Measurements from ENCODE around the gene PRICKLE4. TPM values are rescaled to one million over a fixed set of nuclear protein-coding genes. Genes with fewer than 3 reads are reported as not detected.
A peak's percentile ranks its signal among the peaks of the same experiment; 100 is the strongest.

Gene PRICKLE4
- total RNA-seq, 1 experiment from 2014 or later, result 2.9 TPM

- no peak for ATAC-seq
- Histone ChIP-seq H3K9ac (ENCODE audit: low read length) (no peak overlapping the region), H3K4me3 (replicated peaks in 1 of 2; ENCODE audit: low read depth in 1 of 2, low read length in 2 of 2) (no peak overlapping the region), H4K20me1 (ENCODE audit: insufficient read depth) (no peaks in the 10 kb centered on the region), H3K27ac (ENCODE audit: low read depth, low read length) (no peak overlapping the region), H3K79me2 (ENCODE audit: insufficient read depth, low read length) (no peaks in the 10 kb centered on the region), H3K4me1 (ENCODE audit: control insufficient read depth in 1 of 2, insufficient read depth in 2 of 2, low read length in 2 of 2) (peaks cover 17 to 38% of the 10 kb centered on the region in 2 experiments), H3K4me2 (ENCODE audit: low read length) (no peak overlapping the region), H3K27me3 (ENCODE audit: insufficient read depth, low read length) (no peaks in the 10 kb centered on the region), H3K9me3 (ENCODE audit: control insufficient read depth in 1 of 2, insufficient read depth in 1 of 2, low read depth in 1 of 2, low read length in 2 of 2) (no peaks in the 10 kb centered on the region), H3K9me2 (ENCODE audit: insufficient read depth) (no peaks in the 10 kb centered on the region), H2AFZ (ENCODE audit: low read depth, low read length, poor library complexity, severe bottlenecking) (peak overlapping the region; percentile 87), H3K36me3 (ENCODE audit: control insufficient read depth in 1 of 2, insufficient read depth in 2 of 2, low read length in 2 of 2) (no peaks in the 10 kb centered on the region)
- CTCF ChIA-PET, result no interaction called here
- DNase-seq (ENCODE audit: low read depth, low spot score), result no peak
- RAD21 ChIA-PET (ENCODE audit: low non-redundant PET in 1 of 2, low total read pairs in 2 of 2, uncharacterized antibody in 2 of 2, unreplicated experiment in 2 of 2), result interaction anchor here in 1 of 2 experiments (0.5 kb wide), 1 partner anchor 30 kb away, joined by 3 read pairs; no protein-coding TSS in a partner anchor
- POLR2A ChIA-PET, result no interaction called here
- intact Hi-C loops (cut with micrococcal nuclease), result no loop called here
- BruUV-seq (replicated peaks), result no TSS peak
- TF ChIP-seq YY1 (IDR thresholded peaks at IDR 0.05; ENCODE audit: extremely low read depth, insufficient replicate concordance, low read depth, low read length), result no peak
- TF ChIP-seq ATF3 (IDR thresholded peaks at IDR 0.05), result no peak
- no peak for TF ChIP-seq RAD21 (IDR thresholded peaks at IDR 0.05; ENCODE audit: low read depth)
- no peak for TF ChIP-seq ZBTB33 (IDR thresholded peaks at IDR 0.05; ENCODE audit: extremely low read depth, insufficient replicate concordance, low read length)
- no peak for TF ChIP-seq POLR2AphosphoS5 (IDR thresholded peaks at IDR 0.05; ENCODE audit: low read depth, low read length)
- TF ChIP-seq ZNF274 (IDR thresholded peaks at IDR 0.05; ENCODE audit: low read depth, low read length), result no peak
- no peak for TF ChIP-seq FOSL1 (IDR thresholded peaks at IDR 0.05; ENCODE audit: low read depth)
- no peak for TF ChIP-seq SRF (IDR thresholded peaks at IDR 0.05; ENCODE audit: low read depth)
- no peak for TF ChIP-seq ELF1 (IDR thresholded peaks at IDR 0.05; ENCODE audit: borderline replicate concordance, low read depth)
- TF ChIP-seq ZFX (IDR thresholded peaks at IDR 0.05), result no peak
- TF ChIP-seq TCF7L2 (IDR thresholded peaks at IDR 0.05; ENCODE audit: borderline replicate concordance, extremely low read depth, insufficient read depth, insufficient read length), result no peak
- TF ChIP-seq CTCF (IDR thresholded peaks at IDR 0.05 in 2 of 3, conservative IDR thresholded peaks at IDR 0.05 in 1 of 3; ENCODE audit: borderline replicate concordance in 1 of 3, insufficient read depth in 1 of 3, low read depth in 2 of 3, low read length in 2 of 3), result no peak
- no peak for TF ChIP-seq JUND (IDR thresholded peaks at IDR 0.05)
- TF ChIP-seq EZH2phosphoT487 (IDR thresholded peaks at IDR 0.05; ENCODE audit: borderline replicate concordance), result no peak
- TF ChIP-seq SP1 (IDR thresholded peaks at IDR 0.05; ENCODE audit: low read depth), result no peak
- no peak for TF ChIP-seq CEBPB (IDR thresholded peaks at IDR 0.05; ENCODE audit: low read depth)
- no peak for TF ChIP-seq SIN3A (IDR thresholded peaks at IDR 0.05; ENCODE audit: low read depth)
- TF ChIP-seq CBX3 (IDR thresholded peaks at IDR 0.05; ENCODE audit: low read depth), result no peak
- no peak for TF ChIP-seq POLR2A (IDR thresholded peaks at IDR 0.05; ENCODE audit: borderline replicate concordance, extremely low read depth, insufficient read depth, insufficient read length)
- TF ChIP-seq MAX (IDR thresholded peaks at IDR 0.05), result no peak
Observed at GRCh38 chr6:41736800-41737555, 43.6 kb upstream of the PRICKLE4 start.

Measured in HCT116 (cell line).